ENCODE data around the gene PLEKHA6.

The PLEKHA6 gene, protein sequence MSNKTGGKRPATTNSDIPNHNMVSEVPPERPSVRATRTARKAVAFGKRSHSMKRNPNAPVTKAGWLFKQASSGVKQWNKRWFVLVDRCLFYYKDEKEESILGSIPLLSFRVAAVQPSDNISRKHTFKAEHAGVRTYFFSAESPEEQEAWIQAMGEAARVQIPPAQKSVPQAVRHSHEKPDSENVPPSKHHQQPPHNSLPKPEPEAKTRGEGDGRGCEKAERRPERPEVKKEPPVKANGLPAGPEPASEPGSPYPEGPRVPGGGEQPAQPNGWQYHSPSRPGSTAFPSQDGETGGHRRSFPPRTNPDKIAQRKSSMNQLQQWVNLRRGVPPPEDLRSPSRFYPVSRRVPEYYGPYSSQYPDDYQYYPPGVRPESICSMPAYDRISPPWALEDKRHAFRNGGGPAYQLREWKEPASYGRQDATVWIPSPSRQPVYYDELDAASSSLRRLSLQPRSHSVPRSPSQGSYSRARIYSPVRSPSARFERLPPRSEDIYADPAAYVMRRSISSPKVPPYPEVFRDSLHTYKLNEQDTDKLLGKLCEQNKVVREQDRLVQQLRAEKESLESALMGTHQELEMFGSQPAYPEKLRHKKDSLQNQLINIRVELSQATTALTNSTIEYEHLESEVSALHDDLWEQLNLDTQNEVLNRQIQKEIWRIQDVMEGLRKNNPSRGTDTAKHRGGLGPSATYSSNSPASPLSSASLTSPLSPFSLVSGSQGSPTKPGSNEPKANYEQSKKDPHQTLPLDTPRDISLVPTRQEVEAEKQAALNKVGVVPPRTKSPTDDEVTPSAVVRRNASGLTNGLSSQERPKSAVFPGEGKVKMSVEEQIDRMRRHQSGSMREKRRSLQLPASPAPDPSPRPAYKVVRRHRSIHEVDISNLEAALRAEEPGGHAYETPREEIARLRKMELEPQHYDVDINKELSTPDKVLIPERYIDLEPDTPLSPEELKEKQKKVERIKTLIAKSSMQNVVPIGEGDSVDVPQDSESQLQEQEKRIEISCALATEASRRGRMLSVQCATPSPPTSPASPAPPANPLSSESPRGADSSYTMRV

DNA sequence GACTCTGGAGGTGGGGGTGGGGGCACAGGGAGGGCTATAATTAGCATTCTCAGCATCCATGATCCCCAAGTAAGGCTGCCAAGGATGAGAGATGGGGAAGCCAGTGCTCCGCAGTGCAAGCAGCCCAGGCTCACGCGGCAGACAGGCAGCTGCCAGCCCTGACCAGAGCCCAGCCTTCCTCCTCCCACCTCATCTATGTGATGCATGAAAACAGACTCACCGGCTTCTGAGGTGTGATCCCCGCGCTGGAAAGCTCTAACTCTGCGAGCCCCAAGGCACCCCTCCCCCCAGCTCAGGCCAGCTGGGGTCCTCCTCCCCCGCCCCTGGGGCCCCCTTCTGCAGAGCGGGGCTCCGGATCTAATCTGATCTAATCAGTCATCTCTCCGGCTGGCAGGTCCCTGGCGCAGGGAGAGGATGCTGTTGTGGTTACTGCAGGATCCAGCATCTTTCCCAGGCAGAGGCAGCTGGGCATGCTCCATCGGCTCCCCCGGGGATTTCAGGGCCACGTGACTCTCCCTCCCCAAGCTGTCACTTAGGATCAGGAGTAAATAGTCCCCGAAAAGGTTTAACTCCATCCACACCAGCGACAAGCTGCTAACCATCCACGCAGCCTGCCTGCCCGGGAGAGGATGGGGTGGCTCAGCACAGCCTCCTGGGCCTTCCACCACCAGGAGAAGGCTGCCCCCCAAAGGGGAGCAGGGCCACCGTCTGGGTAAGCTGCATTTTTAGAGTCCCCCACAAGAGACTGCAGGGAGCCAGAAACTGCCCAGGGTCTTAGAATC, at the start of gene PLEKHA6:
Gene PLEKHA6, minus strand, starts transcription at position 456 of the 782 bp plus-strand sequence. CDS start 86,202 bp downstream, outside the sequence.
- no peaks in the 10 kb centered on the region for H3K9me3 ChIP-seq (ENCODE audit: control insufficient read depth, insufficient read depth, low read length)
- H3K4me1 ChIP-seq (ENCODE audit: insufficient read depth, low read length) = peaks cover 18% of the 10 kb centered on the region
- H3K36me3 ChIP-seq (ENCODE audit: insufficient read depth, low read length) = no peaks in the 10 kb centered on the region
- no peak within 1 kb of the TSS; the same call in 1 of the 2 replicates for H3K9ac ChIP-seq (ENCODE audit: low read depth, low read length)

DNA sequence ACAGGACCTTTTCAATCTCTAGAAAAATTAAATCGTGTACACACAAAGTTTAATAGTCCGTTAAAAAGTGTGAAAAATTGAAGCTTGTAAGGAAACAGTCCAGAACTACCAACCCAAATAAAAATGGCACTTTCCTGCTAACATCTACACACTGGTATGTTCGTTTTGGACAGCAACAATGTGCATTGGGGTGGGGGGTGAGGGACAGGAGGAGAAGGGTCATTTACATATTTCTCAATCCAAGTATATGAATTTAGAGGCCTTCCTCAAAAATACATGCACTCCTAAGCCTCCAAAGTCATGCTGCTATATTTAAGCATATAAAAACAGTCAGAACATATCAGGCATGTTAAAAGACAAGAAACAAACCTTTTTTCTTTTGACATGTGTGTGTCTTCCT, 49.4 kb upstream of the PLEKHA6 start:
- H3K9me3 ChIP-seq (ENCODE audit: control insufficient read depth, insufficient read depth, low read length) = no peaks in the 10 kb centered on the region
- peaks cover 3% of the 10 kb centered on the region; the same call in 1 of the 2 replicates for H3K36me3 ChIP-seq (ENCODE audit: insufficient read depth, low read length)
- peak overlapping the region; percentile 89 for H3K9ac ChIP-seq (ENCODE audit: low read depth, low read length)
- no peaks in the 10 kb centered on the region for H3K4me1 ChIP-seq (ENCODE audit: insufficient read depth, low read length)

DNA sequence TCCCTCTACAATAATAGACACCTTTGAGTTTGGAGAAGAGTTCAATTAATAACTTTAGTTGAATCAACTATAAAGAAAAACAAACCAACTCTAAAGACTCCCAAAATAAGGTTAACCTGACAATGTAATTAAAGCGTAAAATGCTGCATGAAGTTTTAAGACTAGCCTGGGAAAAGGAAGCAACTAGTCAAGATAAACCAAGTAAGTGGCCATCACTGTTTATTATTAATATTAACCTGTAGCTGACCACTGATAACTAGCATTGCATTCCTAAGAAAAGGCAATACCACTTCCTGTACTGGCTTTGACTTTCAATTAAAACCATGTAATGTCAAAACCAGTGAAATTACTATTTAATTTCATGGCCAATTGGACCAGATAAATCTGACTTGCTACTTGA, 48.9 kb upstream of the PLEKHA6 start:
- Histone ChIP-seq H3K4me1 (ENCODE audit: insufficient read depth, low read length) (no peaks in the 10 kb centered on the region), H3K36me3 (ENCODE audit: insufficient read depth, low read length) (peaks cover 3% of the 10 kb centered on the region; the same call in 1 of the 2 replicates), H3K9ac (ENCODE audit: low read depth, low read length) (peak overlapping the region; percentile 89), H3K9me3 (ENCODE audit: control insufficient read depth, insufficient read depth, low read length) (no peaks in the 10 kb centered on the region)

DNA sequence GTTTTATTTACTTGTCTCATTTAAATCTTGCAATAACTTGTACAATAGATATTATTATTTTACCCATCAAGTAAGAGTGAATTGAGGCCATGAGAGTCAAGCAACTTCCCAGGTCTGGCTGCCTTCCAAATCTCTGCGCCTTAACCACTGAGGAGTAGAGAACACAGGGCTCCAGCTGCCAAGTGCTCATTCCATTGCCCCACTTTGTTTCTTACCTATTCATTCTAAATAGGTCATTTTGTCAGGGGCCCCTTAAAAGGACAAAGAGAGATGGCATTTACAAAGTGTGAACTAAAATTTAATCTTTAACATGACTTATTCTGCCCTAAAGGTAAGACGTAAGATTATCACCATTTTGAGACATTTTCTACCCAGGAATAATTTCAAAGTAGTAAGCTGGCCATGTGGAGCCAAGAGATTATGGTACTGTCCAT, 48.4 kb upstream of the PLEKHA6 start:
- H3K9me3 ChIP-seq (ENCODE audit: control insufficient read depth, insufficient read depth, low read length) = no peaks in the 10 kb centered on the region
- no peaks in the 10 kb centered on the region for H3K4me1 ChIP-seq (ENCODE audit: insufficient read depth, low read length)
- peaks cover 3% of the 10 kb centered on the region for H3K36me3 ChIP-seq (ENCODE audit: insufficient read depth, low read length)
- peak overlapping the region; percentile 89 for H3K9ac ChIP-seq (ENCODE audit: low read depth, low read length)

DNA sequence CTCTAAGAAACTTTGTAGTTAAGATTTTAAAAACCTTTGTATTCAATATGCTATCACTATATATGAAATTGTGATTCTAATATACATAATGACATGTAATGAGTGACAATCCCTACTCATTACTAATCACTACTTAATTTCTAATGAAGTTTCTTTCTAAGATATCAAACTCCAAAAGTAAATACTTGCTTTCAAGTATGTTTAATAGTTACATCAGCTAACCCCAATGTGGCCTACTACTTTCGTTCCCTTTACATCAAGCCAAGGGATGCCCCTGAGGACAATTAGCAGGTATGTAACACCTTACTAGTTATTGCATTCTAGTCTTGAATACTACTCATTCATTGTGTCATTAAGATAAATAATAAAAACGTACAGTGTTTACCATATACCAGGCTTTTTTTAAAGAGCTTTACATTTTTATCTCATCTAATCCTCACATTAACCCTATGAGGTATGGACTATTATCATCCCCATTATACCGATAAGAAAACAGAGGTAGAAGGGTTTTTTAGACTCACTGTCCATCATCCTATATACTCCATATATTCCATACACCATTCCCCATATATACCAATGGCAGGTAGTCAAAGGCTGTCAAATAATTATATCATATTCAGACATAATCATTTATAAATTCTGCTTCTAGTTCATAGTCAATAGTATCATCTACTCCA, 47.7 kb upstream of the PLEKHA6 start:
- Histone ChIP-seq H3K4me1 (ENCODE audit: insufficient read depth, low read length) (no peaks in the 10 kb centered on the region), H3K36me3 (ENCODE audit: insufficient read depth, low read length) (peaks cover 4% of the 10 kb centered on the region), H3K9ac (ENCODE audit: low read depth, low read length) (peak overlapping the region; percentile 89), H3K9me3 (ENCODE audit: control insufficient read depth, insufficient read depth, low read length) (no peaks in the 10 kb centered on the region)

DNA sequence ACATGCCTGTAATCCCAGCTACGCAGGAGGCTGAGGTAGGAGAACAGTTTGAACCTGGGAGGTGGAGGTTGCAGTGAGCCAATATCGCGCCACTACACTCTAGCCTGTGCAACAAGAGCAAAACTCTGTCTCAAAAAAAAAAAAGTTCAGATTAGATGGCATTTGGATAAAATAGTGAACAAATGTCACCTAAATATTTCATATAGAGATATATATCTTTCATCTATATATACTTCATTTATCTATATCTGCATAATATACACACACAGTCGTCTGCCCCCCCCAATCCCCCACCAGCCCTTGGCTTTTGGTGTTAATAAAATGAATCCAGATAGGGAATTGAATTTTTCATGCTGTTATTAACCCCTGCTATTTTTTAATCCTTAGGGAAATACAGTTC, 46.9 kb upstream of the PLEKHA6 start:
- H3K36me3 ChIP-seq (ENCODE audit: insufficient read depth, low read length) = peaks cover 7% of the 10 kb centered on the region
- 0 out of 2 replicates have a peak overlapping the region, but pooled peaks have one; percentile 89 for H3K9ac ChIP-seq (ENCODE audit: low read depth, low read length)
- H3K9me3 ChIP-seq (ENCODE audit: control insufficient read depth, insufficient read depth, low read length) = no peaks in the 10 kb centered on the region
- no peaks in the 10 kb centered on the region for H3K4me1 ChIP-seq (ENCODE audit: insufficient read depth, low read length)

DNA sequence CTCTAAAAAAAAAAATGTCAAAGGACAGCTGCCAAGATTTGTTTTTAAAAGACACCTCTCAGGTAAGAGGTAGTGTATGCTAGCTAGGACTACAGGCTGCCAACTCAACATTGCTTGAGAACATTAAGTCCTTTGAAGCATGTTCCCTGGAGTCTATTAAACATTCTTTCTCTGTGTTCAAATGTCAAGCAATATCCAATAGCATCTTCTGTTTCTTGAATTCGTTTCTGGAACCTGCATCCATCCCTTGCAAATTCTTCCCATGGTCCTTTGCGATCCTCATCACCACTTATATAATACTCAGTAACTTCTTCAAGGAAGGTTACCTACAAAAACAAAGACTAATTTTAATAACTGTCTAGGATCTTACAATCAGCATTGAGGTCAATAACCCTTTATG, 46.3 kb upstream of the PLEKHA6 start:
- no peak overlapping the region for H3K9ac ChIP-seq (ENCODE audit: low read depth, low read length)
- no peaks in the 10 kb centered on the region for H3K4me1 ChIP-seq (ENCODE audit: insufficient read depth, low read length)
- H3K9me3 ChIP-seq (ENCODE audit: control insufficient read depth, insufficient read depth, low read length) = no peaks in the 10 kb centered on the region
- peaks cover 7% of the 10 kb centered on the region for H3K36me3 ChIP-seq (ENCODE audit: insufficient read depth, low read length)

DNA sequence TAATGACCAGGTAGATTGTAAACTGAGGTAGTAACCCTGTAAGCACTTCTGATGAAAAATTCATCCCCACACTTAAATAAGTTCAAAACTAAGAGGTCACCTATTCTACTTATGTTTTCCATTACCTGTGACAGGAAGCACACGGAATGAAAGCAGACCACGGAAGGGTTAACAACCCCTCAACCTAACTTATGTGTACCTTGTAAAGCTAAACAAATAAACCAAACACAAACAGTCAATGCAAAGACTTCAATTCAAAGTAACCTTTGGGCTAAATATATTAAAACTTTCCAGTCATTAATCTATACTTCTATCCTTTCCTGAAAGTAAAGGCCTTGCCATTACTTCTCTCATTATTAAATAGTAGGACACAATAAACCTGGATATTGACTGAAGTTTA, 44.9 kb upstream of the PLEKHA6 start:
- Histone ChIP-seq H3K9ac (ENCODE audit: low read depth, low read length) (no peak overlapping the region), H3K36me3 (ENCODE audit: insufficient read depth, low read length) (peaks cover 7% of the 10 kb centered on the region), H3K9me3 (ENCODE audit: control insufficient read depth, insufficient read depth, low read length) (no peaks in the 10 kb centered on the region), H3K4me1 (ENCODE audit: insufficient read depth, low read length) (no peaks in the 10 kb centered on the region)

DNA sequence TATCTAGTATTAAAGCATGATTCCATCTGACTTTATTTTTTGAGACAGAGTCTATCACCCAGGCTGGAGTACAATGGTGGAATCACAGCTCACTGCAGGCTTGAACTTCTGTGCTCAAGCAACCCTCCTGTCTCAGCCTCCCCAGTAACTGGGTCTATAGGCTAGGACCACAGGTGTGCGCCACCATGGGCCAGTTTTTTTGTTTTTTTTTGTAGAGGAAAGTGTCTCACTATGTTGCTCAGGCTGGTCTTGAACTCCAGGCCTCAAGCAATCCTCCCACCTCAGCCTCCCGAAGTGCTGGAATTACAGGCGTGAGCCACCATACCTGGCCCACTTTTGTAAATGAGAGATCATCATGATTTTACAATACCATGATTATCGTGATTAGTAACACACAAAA, 42.7 kb upstream of the PLEKHA6 start:
- H3K4me1 ChIP-seq (ENCODE audit: insufficient read depth, low read length) = no peaks in the 10 kb centered on the region
- H3K9me3 ChIP-seq (ENCODE audit: control insufficient read depth, insufficient read depth, low read length) = no peaks in the 10 kb centered on the region
- H3K36me3 ChIP-seq (ENCODE audit: insufficient read depth, low read length) = peaks cover 7% of the 10 kb centered on the region
- no peak overlapping the region for H3K9ac ChIP-seq (ENCODE audit: low read depth, low read length)

DNA sequence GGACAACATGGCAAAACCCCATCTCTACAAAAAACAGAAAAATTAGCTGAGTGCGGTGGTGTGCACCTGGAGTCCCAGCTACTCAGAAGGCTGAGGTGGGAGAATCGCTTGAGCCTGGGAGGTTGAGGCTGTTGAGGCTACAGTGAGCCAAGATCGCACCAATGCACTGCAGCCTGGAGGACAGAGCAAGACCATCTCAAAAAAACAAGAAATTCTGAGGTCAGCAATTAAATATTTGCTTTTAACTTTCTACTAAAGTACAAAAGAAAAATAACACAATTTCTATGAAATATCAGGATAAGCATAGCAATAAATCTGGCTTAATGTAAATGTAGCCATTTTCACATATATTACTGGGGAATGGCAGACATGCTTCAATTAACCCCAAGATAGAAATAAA, 42.0 kb upstream of the PLEKHA6 start:
- no peaks in the 10 kb centered on the region for H3K4me1 ChIP-seq (ENCODE audit: insufficient read depth, low read length)
- peaks cover 7% of the 10 kb centered on the region for H3K36me3 ChIP-seq (ENCODE audit: insufficient read depth, low read length)
- H3K9me3 ChIP-seq (ENCODE audit: control insufficient read depth, insufficient read depth, low read length) = no peaks in the 10 kb centered on the region
- H3K9ac ChIP-seq (ENCODE audit: low read depth, low read length) = no peak overlapping the region

DNA sequence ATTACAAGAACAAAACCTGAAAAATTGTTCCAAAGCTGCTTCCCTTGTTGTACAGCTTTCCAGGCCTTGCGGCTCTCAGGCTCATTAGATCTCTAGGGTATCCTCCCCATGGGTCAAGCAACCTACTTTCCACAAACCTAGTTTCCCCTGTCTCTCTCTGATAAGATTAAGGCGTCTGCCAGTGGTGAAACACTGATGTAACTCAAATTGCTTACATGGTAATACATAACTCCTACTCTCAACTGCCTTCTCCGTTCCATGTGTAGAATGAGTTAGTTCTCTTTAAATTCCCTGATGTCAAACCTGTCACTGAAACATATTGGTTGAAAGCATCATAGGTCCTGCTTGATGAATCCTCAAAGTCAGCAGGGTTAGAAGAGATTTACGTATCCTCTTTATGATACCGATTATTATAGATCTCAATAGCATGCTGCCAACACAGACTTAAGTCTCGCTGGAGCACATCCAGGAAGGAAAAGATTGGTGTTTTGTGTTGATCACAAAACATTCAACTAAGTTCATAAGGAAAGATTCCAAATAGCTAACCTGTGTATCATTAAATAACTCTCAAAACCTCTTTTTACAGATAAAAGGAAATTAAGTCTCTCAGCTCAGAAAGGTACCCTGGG, 41.3 kb upstream of the PLEKHA6 start:
- no peak overlapping the region for H3K9ac ChIP-seq (ENCODE audit: low read depth, low read length)
- H3K4me1 ChIP-seq (ENCODE audit: insufficient read depth, low read length) = no peaks in the 10 kb centered on the region
- peaks cover 7% of the 10 kb centered on the region for H3K36me3 ChIP-seq (ENCODE audit: insufficient read depth, low read length)
- no peaks in the 10 kb centered on the region for H3K9me3 ChIP-seq (ENCODE audit: control insufficient read depth, insufficient read depth, low read length)

DNA sequence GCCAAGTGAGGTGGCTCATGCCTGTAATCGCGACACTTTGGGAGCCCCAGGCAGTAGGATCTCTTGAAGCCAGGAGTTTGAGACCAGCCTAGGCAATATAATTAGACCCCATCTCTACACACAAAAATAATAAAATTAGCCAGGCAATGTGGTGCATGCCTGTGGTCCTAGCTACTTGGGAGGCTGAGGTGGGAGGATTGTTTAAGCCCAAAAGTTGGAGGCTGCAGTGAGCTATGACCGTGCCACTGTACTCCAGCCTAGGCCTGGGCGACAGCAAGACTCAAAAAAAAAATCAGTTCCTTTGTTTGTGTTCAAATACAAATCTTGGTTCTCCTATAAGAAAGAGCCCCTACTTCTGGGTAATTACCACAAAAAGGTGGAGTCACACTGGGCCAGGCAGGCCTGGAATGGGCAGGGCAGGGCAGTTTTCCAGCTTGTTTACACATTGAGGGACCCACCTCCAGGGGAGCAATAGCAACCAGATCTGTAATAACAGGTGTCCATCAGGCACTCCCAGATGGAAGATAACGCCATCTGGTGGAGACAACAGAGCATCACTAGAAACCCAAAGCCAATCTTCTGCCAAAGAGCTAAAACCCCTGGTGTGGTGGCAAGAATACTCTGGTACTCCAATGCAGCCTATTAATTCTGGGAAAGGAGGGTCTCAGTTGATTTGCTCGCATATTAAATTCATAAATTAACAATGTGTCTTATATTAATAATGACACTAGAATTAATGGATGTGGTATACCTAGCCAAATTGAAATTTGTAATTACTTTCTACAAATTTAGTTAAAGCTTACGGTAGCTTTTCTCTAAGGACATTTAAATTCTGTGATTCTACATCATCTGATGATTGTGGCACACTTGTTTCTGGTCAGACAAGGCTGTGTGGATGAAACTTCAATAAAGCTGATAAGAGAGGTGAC, 38.7 kb upstream of the PLEKHA6 start:
- Histone ChIP-seq H3K4me1 (ENCODE audit: insufficient read depth, low read length) (no peaks in the 10 kb centered on the region), H3K36me3 (ENCODE audit: insufficient read depth, low read length) (peaks cover 4% of the 10 kb centered on the region), H3K9me3 (ENCODE audit: control insufficient read depth, insufficient read depth, low read length) (no peaks in the 10 kb centered on the region; the same call in 1 of the 2 replicates), H3K9ac (ENCODE audit: low read depth, low read length) (no peak overlapping the region)

Data from ES-I3 (cell line).